Measurements from ENCODE around the gene ABCC1. TPM values are rescaled to one million over a fixed set of nuclear protein-coding genes. Genes with fewer than 3 reads are reported as not detected.

Gene ABCC1
- total RNA-seq, result 85.4 and 117 TPM in 2 replicates

DNA sequence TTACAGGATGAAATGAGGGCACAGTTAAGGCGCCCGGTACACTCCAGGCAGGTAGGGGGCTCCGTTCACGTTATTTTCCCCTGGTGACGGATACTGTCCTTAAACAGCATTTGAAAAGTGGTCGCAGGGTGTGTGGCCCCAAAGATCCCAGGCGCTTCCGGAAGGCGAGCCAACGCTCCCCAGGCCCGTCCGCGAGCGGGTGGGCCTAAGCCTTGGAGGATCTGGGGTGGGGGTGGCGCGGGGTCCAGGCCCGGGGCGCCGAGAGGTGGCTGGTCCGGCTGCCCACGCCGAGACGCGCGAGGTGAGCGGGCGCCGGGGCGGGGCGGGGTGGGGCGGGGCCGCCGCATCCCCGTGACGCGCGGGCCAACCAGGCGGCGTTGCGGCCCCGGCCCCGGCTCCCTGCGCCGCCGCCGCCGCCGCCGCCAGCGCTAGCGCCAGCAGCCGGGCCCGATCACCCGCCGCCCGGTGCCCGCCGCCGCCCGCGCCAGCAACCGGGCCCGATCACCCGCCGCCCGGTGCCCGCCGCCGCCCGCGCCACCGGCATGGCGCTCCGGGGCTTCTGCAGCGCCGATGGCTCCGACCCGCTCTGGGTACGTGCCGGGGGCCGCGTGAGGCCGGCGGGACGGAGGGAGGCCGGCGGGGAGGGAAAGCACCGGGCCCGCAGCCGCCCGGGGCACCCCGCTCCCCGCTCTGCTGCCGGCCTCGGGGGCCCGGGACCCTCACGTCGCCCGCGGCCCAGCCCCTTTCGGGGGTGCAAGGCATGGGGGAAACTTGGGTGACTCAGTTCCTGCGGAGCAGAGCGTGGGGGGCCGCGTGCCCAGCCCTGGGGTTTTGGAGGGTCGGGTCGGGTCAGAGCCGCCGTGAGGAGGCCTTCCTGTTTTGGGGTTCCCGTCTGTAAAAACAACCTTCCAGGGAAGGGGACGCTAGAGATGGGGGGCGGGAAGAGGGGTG lies at the start of gene ABCC1:
TSS of gene ABCC1 (plus strand) at position 407 of the 951 bp plus-strand sequence. CDS start at position 543, 136 bp downstream.

Other genes with a start within 250 kb of the ABCC1 start
- 0.07 TPM in 1 of 2 replicates, not detected in the other for gene MYH11, start 92.6 kb upstream of the ABCC1 start, total RNA-seq
- gene CEP20, start 61.0 kb upstream of the ABCC1 start, total RNA-seq, result 37.0 and 84.1 TPM in 2 replicates

Data from nasal cavity respiratory epithelium epithelial cell of viscerocranial mucosa (primary cell).